GM10847 (cell line): ENCODE measurements around the gene KCNMB3.

Source experiments
- POLR2A ChIP-seq: IDR thresholded peaks from 2 replicates; pipeline ENCODE4 v1.6.1; 2011; ENCODE audit not compliant: insufficient read length; ENCODE audit errors: extremely low read depth

The KCNMB3 gene

DNA sequence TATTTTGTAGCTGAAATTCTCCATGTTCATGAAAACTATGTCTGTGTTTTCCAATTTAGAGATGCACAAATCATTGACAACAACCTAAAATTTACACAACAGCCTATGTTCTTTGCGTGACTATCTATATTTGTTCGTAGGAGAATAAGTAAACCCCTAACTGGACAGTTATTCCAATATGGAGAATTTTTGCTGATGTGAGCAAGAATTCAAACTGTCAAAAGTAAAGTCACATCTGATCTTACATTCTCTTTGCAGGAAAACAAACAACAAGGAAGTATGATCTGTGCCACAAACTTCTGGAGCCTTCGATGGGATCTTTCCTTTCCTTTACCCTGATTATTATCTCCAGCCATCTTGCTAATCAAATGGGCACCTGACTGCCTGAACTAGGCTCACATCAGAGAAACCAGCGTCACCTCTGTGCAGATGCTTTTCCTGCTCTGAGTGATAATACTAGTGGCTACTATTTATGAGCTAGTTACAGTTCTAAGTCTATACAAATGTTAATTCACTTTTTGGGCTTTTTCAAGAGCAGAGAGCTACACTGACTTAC lies 18.3 kb upstream of the KCNMB3 start:
- no peak for TF ChIP-seq POLR2A

DNA sequence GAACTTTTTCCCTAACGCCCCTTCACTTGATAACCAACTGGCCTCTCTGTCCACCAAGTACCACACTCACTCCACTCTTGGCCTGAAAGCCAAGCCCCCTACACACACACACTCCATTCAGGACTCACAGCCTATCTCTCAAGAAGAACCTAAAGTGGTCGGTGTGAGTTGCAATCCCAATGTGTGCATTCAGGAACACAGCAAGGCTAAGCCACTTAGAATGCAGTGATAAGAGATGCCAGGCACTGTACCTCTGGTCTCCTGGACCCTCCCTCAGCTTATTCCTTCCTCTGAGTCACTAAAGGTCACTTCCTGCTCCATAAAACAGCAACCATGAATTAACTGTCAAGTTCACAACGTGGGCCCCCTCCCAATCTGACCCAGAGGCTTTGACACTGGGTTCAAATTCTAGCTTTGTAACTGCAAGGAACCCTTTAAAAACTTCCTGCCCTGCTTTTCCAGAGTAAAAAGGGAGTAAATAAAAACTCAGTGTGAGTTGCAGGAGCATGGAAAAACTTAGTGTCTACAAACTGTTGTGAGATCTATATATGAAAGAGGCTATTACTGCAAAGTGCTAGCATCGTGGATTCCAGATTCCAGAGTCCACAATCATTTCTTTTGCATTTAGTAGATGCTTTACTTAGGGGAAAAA lies 17.6 kb upstream of the KCNMB3 start:
- no peak for TF ChIP-seq POLR2A

DNA sequence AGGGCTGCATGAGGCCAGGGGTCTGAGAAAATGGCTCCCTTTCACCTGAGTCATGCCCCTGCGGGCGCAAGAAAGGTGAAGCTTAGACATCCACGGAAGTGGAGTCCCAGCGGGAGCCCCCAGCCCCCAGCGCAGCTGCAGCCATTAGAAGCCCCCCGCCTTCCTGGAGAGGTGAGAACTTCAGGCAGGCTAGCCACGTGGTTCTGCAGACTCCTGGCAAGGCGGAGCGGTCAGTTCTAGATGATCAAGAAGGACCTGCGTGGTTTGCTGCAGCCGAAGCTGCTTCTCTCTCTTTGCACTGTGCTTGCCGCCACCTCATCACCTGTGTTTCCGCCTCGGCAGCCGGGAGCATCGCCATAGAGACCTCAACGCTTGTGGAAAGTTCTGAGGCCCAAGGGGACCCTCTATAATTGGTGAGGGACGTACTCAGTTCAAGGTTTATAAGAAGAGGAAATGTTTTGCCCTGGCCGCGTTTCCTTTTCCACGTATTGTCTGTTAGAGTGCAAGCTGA lies 15.8 kb upstream of the KCNMB3 start:
- no peak for TF ChIP-seq POLR2A

DNA sequence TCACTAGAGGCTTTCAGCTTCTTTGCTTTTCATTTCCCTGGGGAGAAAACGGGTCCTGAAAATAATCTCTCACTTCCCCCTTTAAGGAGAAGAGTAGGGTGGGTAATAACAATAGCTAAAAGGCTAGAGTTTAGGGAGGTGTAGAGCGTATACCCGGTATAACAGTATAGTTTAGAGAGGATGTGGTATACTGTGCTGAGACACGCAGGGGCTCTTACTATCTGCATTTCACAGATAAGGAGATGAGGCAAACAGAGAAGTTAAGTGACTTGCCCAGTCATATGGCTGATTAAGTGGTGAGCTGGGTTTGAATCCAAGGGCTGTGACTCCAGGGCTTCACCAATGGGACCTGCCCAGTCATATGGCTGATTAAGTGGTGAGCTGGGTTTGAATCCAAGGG lies 15.0 kb upstream of the KCNMB3 start:
- no peak for TF ChIP-seq POLR2A

DNA sequence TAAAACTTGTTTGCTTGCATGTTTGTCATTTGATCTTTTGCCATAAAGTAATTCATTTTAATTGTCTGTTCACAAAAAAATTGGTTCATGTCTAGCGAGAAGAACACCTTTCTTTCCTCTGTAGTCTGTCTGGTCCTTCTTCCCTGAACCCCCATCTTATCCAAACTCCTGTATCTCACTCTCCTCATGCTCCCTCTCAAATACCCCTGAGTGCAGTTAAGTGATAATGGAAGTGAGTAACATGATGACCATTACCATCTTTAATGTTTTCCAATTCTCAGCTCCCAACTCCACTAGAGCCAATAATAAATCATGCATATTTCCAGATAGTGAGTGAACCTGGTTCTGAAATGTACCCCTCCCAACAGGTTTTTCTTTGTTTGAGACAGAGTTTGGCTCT lies 14.2 kb upstream of the KCNMB3 start:
- no peak for TF ChIP-seq POLR2A

DNA sequence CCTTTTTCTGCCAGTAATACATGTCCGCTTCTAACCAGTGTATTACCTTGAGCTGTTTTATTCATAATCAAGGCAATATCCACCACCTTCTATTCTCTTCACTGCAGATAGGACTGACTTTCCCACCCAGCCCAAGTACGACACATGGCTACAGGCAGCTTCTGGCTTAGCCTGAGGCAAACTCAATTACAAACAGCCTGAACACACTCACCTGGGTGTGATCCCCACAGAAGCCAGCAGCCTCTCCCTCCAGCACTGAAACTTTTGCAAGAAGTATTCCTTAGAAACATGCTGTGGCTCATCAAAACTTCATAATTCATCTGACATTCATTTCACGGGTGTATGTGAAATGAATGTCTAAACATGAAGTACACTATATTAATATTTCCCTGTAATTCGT lies 13.5 kb upstream of the KCNMB3 start:
- no peak for TF ChIP-seq POLR2A

DNA sequence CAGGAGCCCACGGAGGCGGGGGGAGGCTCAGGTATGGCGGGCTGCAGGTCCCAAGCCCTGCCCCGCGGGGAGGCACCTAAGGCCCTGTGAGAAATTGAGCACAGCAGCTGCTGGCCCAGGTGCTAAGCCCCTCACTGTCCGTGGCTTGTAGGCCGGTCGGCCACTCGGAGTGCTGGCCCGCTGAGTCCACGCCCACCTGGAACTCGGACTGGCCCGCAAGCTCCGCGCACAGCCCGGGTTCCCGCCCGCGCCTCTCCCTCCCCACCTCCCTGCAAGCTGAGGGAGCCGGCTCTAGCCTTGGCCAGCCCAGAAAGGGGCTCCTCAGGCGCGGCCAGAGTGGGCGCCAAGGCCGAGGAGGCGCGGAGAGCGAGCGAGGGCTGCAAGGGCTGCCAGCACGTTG lies 12.2 kb upstream of the KCNMB3 start:
- TF ChIP-seq POLR2A, result no peak

DNA sequence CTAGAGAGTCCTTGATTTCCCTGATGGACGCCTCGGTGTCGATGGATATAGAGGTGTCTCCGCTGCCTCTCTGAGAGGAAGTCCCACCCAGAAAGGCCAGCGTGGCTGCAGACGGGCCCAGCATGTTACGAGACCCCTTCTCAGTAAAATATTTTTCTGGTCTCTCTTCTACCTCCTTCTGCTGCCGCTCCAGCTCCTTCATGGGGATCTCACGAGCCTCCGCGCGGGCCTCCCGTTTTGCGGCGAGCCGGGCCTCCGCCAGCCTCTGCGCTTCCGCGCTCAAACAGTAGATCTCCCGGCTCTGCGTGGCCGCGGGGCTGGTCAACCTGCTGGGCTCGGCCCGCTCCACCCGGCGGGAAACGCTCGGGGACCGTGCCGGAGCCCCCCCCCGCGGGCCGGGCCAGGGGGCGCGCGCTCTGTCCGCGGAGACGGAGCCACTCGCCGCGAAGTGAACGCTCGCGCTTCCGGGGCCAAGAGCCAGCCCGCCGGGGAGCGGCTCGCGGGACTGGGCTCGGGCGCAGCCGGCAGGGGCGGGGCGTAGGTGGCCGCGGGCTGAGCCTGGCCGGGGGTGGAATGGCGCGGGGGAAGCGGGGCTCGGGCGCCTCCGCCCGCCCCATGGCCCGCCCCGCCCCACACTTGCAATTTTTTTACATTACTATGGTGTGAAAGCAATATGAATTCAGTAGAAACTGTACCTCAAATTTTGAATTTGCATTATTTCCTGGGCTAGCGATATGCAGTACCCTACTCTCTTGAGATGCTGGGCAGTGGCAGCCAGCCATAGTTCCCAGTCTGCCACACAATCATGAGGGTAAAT lies 10.2 kb upstream of the KCNMB3 start:
- TF ChIP-seq POLR2A, result peak; percentile 48

DNA sequence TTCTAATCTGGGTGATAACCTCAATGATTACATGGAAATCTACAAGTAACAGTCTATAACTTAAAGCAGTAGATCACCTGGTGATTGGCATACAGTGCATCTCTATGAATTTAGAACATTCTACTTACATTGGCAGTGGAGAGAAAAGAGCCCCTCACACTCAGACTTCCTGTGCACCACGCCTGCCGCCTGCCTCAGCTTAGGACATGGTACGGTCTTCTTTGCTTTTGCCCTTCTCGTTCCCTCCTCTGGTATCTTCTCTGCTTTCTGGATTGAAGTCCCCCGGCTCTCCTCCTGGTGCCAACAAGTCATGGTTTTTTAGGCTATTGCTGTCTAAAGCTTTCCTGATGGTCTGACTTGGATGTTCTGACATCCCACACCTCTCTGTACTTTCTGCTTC lies 7.9 kb upstream of the KCNMB3 start:
- TF ChIP-seq POLR2A, result no peak

DNA sequence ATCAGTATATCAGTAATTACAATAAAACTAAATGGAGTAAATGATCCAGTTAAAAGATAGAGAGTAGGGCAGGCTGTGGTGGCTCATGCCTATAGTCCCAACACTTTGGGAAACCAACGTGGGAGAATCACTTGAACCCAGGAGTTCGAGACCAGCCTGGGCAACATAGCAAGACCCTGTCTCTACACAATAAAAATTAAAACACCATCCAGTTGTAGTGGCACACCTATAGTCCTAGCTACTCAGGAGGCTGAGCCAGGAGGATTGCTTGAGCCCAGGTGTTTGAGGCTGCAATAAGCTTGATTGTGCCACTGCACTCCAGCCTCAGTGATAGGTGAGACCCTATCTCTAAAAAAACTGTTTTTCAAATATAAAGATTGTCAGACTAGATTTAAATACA lies 5.9 kb upstream of the KCNMB3 start:
- no peak for TF ChIP-seq POLR2A

DNA sequence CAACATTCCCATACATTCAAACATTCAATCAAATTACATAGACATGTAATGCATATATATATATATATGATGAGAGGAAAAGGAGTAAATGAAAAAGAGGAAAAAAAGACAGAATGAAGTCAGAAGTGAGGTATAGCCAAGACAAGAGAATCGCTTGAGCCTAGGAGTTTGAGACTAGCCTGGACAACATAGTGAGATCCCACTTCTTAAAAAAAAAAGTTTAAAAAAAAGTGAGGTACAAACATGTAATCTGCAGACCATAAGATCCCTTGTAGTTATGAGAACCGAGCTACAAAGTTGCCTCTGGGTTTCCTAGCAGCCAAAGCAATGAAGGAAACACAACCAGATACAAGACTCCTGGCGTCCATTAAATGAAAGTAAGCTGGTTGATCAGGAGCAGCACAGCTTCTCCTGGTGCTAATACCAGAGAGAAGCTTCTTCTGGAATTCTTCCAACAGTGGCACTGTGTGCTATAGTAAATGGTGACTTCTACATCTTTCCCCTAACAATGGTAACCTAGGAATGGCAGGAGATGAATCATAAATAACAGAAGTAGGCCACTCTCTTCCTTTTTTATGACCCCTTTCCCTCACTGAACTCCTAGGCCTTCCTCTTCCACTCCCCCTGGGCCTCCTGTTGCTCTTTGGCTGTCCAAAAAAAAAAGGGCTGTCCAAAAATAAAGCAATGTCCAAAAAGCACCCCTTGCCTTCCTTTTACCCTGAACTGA lies 3.5 kb downstream of the KCNMB3 start:
- TF ChIP-seq POLR2A, result no peak

DNA sequence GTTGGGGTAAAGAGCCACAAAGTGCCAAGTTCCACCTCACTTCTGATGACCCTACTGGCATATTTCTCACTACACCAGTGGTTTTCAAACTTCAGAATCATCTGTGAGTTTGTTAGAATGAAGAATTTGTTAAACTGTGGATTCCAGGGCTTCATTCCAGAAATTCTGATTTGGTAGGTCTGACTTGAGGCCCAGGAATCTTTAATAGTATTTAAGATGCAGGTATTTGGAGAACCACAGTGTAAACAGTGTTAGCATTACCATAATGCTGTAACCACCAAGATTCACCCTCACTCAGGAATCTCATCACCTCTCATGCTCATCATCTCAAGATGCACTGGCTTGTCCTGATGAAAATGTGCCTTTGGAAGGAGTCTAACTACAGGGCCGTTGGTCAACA lies 6.0 kb downstream of the KCNMB3 start:
- TF ChIP-seq POLR2A, result no peak

DNA sequence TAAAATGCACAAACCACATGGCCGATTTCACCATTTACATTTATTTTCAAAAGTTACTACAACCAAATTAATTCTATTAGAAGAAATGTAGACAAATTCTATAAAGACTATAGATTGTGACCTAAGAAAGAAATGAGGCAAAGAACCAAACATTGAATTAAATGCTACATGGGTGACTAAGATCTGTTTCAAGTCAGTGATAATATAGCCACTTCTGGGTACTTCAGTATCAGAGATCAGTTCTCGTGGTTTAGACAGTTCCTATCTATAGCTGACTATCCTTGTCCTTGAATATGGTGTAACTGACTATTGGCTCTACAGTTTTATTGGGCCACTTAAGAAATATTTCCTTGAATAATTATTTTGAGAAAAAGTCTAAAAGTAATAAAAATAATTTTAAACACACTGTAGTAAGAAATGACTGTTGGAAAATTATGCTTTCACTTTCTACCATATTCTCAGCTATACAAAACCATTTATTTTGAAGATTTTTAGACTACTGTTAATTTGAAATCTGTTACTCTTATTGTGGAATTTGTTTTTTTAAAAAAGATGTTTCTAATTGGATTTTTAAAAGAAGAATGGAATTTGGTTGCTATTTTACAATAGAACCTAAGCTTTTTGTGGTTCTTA lies 14.1 kb downstream of the KCNMB3 start:
- no peak for TF ChIP-seq POLR2A

DNA sequence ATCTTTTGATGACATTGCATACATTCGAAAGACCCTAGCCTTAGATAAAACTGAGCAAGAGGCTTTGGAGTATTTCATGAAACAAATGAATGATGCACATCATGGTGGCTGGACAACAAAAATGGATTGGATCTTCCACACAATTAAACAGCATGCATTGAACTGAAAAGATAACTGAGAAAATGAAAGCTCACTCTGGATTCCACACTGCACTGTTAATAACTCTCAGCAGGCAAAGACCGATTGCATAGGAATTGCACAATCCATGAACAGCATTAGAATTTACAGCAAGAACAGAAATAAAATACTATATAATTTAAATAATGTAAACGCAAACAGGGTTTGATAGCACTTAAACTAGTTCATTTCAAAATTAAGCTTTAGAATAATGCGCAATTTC lies 16.7 kb downstream of the KCNMB3 start:
- TF ChIP-seq POLR2A, result no peak

DNA sequence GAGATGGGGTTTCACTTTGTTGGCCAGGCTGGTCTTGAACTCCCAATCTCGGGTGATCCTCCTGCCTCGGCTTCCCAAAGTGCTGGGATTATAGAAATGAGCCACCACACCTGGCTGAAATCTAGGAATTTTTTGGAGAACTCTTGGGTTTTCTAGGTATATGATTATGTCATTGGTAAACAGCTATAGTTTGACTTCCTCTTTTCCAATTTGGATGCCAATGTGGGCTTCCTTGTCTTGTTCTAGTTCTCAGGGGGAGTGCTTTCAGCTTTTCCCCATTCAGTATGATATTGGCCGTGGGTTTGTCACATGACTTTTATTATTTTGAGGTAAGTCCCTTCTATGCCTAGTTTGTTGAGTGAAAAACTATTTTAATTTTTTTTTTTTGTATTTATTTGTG lies 17.9 kb downstream of the KCNMB3 start:
- TF ChIP-seq POLR2A, result no peak
